Peyer's patch (tissue), 4 donors: ENCODE results near the gene GIPC2. TPM values are rescaled to one million over a fixed set of nuclear protein-coding genes. Genes with fewer than 3 reads are reported as not detected.

Source experiments
- DNase-seq, 3 donors: peaks; one replicate each; pipeline ENCODE4 v3.0.0-alpha.2; 2017 to 2019
- H3K27ac ChIP-seq, 4 donors: fragments of 200-600 bp; sonication (generic); one replicate each; pipeline ENCODE4 v1.5.1; 2016 to 2019
- H3K27me3 ChIP-seq, 2 donors: fragments of 200-600 bp; sonication (generic); one replicate each; pipeline ENCODE4 v1.5.1; 2019
- H3K36me3 ChIP-seq, 3 donors: fragments of 200-600 bp; sonication (generic); one replicate each; pipeline ENCODE4 v1.5.1; 2016 to 2019
- H3K4me1 ChIP-seq, 4 donors: fragments of 200-600 bp; sonication (generic); one replicate each; pipeline ENCODE4 v1.5.1; 2016 to 2019
- H3K4me3 ChIP-seq, 4 donors: fragments of 200-600 bp; sonication (generic); 1 replicate in 3 of 4; 2 replicates in 1 of 4; pipeline ENCODE4 v1.5.1; 2016 to 2019; ENCODE audit warnings: mild to moderate bottlenecking in 1 of 4
- H3K9me3 ChIP-seq, 4 donors: fragments of 200-600 bp; sonication (generic); one replicate each; pipeline ENCODE4 v1.5.1; 2016 to 2019; ENCODE audit warnings: mild to moderate bottlenecking in 1 of 4
- CTCF ChIP-seq, 6 experiments: fragments of 450-650 bp in 4 of 6; fragments of 200-600 bp in 2 of 6; sonication (generic) in 1 of 6; IDR thresholded peaks; one replicate each; pipeline ENCODE4 v1.5.1; 2017 to 2019; ENCODE audit warnings: antibody characterized with exemption in 6 of 6, mild to moderate bottlenecking in 3 of 6, moderate library complexity in 1 of 6
- POLR2A ChIP-seq, 2 donors: fragments of 450-650 bp; IDR thresholded peaks; one replicate each; pipeline ENCODE4 v1.5.1; 2017; ENCODE audit warnings: antibody characterized with exemption in 2 of 2, mild to moderate bottlenecking in 2 of 2, moderate library complexity in 2 of 2
- total RNA-seq, 4 donors: library from RNA; depleted of rRNA; stranded (reverse); fragments of >200 nt; gene quantifications; one replicate each; pipeline ENCODE4 v1.1.0, GENCODE V29; 2016

The GIPC2 gene
- total RNA-seq, 4 donors from 2014 or later, result 21.5 to 103 (median 52.2) TPM

- Histone ChIP-seq H3K9me3 (no peaks in the 10 kb centered on the region), H3K36me3 (no peaks in the 10 kb centered on the region), H3K4me1 (no peaks in the 10 kb centered on the region), H3K27me3 (no peaks in the 10 kb centered on the region), H3K27ac (no peak overlapping the region), H3K4me3 (no peak overlapping the region)
- TF ChIP-seq POLR2A (IDR thresholded peaks at IDR 0.05) (no peak), CTCF (IDR thresholded peaks at IDR 0.05) (no peak)
- no peak for DNase-seq
Observed at GRCh38 chr1:78170859-78171258, 125.1 kb downstream of the GIPC2 start.

- H3K36me3 ChIP-seq, result no peaks in the 10 kb centered on the region
- TF ChIP-seq CTCF (IDR thresholded peaks at IDR 0.05), result no peak
- TF ChIP-seq POLR2A (IDR thresholded peaks at IDR 0.05), result no peak
- no peak overlapping the region for H3K4me3 ChIP-seq
- no peaks in the 10 kb centered on the region for H3K27me3 ChIP-seq
- H3K27ac ChIP-seq, result no peak overlapping the region
- DNase-seq, result no peak
- H3K9me3 ChIP-seq, result no peaks in the 10 kb centered on the region
- H3K4me1 ChIP-seq, result no peaks in the 10 kb centered on the region
Observed at GRCh38 chr1:78171736-78172590, 126.2 kb downstream of the GIPC2 start.

GRCh38 chr1:78176448-78176847 lies 130.7 kb downstream of the GIPC2 start:
- Histone ChIP-seq H3K9me3 (no peaks in the 10 kb centered on the region), H3K36me3 (no peaks in the 10 kb centered on the region)

GRCh38 chr1:78177708-78178270 lies 132.0 kb downstream of the GIPC2 start:
- no peak for DNase-seq
- H3K27me3 ChIP-seq, result no peaks in the 10 kb centered on the region
- no peaks in the 10 kb centered on the region for H3K36me3 ChIP-seq
- no peaks in the 10 kb centered on the region for H3K4me1 ChIP-seq
- H3K27ac ChIP-seq, result no peak overlapping the region
- H3K4me3 ChIP-seq, result no peak overlapping the region
- no peaks in the 10 kb centered on the region for H3K9me3 ChIP-seq
- TF ChIP-seq CTCF (IDR thresholded peaks at IDR 0.05) (no peak), POLR2A (IDR thresholded peaks at IDR 0.05) (no peak)

More at GRCh38 chr1:78176448-78176847, 130.7 kb downstream of the GIPC2 start:
- Histone ChIP-seq H3K27me3 (no peaks in the 10 kb centered on the region), H3K4me3 (no peak overlapping the region), H3K27ac (no peak overlapping the region), H3K4me1 (no peaks in the 10 kb centered on the region)
- DNase-seq, result no peak
- no peak for TF ChIP-seq POLR2A (IDR thresholded peaks at IDR 0.05)
- TF ChIP-seq CTCF (IDR thresholded peaks at IDR 0.05), result no peak

GRCh38 chr1:78178816-78179215 lies 133.1 kb downstream of the GIPC2 start:
- no peaks in the 10 kb centered on the region for H3K27me3 ChIP-seq
- H3K27ac ChIP-seq, result no peak overlapping the region
- DNase-seq, result no peak
- H3K4me1 ChIP-seq, result no peaks in the 10 kb centered on the region
- H3K36me3 ChIP-seq, result no peaks in the 10 kb centered on the region
- H3K9me3 ChIP-seq, result no peaks in the 10 kb centered on the region
- TF ChIP-seq CTCF (IDR thresholded peaks at IDR 0.05) (no peak), POLR2A (IDR thresholded peaks at IDR 0.05) (no peak)
- H3K4me3 ChIP-seq, result no peak overlapping the region
